Fibroblast of villous mesenchyme (primary cell): Measurements from ENCODE around the gene PPARA. TPM values are rescaled to one million over a fixed set of nuclear protein-coding genes. Genes with fewer than 3 reads are reported as not detected.

Source experiments
- DNase-seq: peaks from one replicate; pipeline ENCODE4 v3.0.0-alpha.2; 2010; ENCODE audit warnings: low read depth
- H3K4me3 ChIP-seq: 2 replicates; pipeline ENCODE4 v1.5.1; 2011; ENCODE audit warnings: low read depth, mild to moderate bottlenecking, low read length
- total RNA-seq: library from RNA; depleted of rRNA; stranded (reverse); fragments of >200 nt; gene quantifications from 2 replicates; pipeline ENCODE4 v1.2.3, GENCODE V29; 2012
- TF ChIP-seq, protein P1 (sequence below): IDR thresholded peaks from 2 replicates; pipeline ENCODE4 v1.5.1; 2012; ENCODE audit warnings: low read depth, mild to moderate bottlenecking, low read length; ENCODE audit not compliant: insufficient read depth

Gene PPARA
- total RNA-seq, 1 donor, result 14.2 TPM

DNA sequence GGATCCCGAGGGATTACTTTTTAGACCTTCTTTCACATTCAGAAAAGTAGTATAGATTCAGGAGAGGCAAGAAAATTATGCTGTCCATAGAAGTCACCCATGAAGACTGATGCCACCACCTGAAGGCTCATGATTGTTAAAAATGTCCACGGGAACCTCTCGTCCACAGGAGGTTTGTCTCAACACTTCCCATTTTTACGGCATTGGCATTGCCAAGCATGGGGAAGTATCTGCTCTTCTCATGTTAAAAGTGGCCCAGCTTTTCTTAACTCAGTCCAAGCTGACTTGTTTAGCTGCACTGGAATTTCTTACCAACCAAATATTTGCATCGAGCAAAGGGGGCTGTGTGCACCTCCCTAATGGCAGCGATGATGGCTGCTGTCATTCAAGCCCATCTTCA lies 90.2 kb downstream of the PPARA start:
- H3K4me3 ChIP-seq, result no peak overlapping the region
- TF ChIP-seq, protein P1, sequence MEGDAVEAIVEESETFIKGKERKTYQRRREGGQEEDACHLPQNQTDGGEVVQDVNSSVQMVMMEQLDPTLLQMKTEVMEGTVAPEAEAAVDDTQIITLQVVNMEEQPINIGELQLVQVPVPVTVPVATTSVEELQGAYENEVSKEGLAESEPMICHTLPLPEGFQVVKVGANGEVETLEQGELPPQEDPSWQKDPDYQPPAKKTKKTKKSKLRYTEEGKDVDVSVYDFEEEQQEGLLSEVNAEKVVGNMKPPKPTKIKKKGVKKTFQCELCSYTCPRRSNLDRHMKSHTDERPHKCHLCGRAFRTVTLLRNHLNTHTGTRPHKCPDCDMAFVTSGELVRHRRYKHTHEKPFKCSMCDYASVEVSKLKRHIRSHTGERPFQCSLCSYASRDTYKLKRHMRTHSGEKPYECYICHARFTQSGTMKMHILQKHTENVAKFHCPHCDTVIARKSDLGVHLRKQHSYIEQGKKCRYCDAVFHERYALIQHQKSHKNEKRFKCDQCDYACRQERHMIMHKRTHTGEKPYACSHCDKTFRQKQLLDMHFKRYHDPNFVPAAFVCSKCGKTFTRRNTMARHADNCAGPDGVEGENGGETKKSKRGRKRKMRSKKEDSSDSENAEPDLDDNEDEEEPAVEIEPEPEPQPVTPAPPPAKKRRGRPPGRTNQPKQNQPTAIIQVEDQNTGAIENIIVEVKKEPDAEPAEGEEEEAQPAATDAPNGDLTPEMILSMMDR, result no peak
- DNase-seq, result no peak

DNA sequence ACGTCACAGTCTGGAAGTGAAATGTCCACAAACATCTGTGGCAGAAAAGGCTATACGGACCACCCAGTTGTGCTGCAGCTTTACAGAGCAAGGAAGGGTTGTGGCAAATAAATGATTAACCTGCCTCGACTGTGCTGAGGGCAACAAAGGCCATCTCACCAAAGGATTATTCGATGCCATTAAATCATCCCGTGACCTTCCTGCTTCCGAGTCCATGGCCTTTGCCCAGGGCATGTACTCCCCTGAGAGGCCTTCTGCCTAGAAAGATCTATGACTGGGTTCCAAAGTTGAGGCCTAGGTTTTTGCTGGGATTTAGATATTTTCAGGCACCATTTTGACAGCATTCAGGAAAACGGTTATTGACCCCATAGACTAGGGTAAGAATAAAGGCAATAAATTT lies 90.6 kb downstream of the PPARA start:
- TF ChIP-seq, protein P1, result no peak
- no peak for DNase-seq
- no peak overlapping the region for H3K4me3 ChIP-seq

DNA sequence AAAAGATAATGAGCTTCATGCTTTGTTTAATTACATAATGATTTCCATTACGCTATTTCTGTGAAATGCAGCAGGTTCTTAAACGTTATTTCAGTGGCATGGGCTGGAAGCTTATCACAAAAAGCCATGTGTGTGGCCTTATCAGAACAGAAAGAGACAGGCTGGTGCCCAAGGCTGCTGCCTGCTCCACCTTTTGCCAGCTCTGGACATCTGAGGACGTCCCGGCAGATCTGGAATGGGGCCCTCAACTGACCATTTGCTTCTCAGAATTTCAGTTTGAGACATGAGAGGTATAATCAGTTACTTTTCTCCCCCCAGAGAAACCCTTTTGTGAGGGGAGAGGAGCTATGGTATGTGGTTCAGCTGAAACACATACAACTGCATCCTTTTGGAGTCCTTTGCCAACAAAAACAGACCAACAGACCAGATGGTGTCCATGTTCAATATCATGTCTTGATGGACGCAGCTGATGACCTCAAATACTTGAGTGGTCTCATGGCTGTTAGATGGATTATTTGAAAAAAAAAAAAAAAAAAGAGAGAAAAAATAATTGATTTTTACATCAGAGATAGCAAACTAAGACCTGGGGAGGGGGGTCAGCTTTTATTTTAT lies 91.2 kb downstream of the PPARA start:
- no peak overlapping the region for H3K4me3 ChIP-seq
- TF ChIP-seq, protein P1, result no peak
- no peak for DNase-seq

DNA sequence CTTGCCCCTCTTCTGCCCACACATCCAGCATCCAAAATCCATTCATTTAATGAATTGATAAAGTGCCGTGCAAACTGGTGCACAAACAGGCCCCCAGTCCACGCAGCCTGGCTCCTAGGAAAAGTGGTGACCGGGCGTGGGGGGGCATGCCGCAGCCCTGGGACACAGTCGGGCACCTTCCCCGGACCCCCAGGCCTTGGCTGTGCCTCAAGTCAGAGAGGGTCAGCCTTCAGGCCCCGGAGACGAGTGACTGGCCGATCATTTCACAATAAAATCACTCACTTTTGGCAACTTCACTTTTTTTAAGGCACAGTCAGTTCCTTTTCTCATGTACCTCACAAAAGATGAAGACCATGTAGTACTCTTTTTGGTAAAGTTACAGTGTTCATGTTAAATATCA lies 91.8 kb downstream of the PPARA start:
- no peak overlapping the region for H3K4me3 ChIP-seq
- no peak for DNase-seq
- TF ChIP-seq, protein P1, result no peak

DNA sequence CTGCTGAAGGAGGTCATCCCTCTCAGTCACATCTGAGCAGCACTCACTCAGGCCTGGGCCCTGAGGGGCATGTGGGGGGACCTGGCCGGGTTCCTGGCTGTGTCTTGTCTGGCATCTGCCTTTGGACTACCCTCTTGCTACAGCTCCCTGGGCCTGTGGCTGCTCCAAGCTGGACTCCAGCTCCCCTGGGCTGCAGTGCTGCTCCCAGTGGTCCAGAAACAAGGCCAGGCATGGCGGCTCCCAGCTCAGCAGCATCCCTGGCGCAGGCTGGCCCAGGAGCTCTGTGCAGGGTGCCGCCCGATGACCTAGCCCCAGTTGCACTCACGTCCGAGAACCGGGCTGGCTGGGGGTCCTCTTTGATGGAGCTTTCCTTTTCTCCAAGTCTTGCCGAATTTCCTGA lies 94.4 kb downstream of the PPARA start:
- no peak overlapping the region for H3K4me3 ChIP-seq
- DNase-seq, result no peak
- TF ChIP-seq, protein P1, result no peak

DNA sequence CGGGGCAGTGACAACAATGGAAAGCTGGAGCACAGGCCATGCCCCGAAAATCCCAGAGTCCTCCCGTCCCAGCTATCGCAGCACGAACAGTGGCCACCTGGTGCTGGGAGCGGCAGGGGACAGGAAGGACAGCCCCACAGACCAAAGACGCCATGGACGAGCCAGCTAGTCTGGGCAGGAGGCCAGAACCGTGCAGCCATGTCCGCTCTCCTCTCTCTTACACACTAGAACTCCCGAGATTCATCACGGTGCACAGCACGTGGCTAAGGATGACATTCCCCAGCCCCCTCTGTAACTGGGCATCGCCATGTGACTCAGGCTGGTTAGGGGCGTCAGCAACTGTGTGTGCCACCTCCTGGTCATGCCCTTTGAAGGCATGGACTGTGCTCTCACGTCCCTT lies 95.2 kb downstream of the PPARA start:
- no peak for DNase-seq
- TF ChIP-seq, protein P1, result no peak
- H3K4me3 ChIP-seq, result no peak overlapping the region

DNA sequence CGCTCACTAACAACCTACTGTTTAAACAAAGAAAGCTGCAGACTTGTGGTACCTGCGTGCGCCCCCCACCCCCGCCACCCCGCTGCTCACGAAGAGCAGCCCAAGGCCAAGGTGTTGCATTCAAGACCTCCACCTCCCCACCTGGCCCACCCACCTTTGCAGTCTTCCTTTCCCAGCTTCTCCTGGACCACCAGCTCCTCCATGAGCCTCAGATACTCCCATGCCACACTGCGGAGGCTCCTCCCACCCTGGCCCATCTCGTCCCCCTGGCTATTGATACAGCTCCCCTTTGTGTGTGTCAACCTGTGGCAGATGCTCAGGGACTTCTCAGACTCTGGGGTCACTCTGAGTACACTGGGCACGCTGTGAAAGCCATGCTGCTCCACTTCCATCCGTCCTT lies 95.9 kb downstream of the PPARA start:
- DNase-seq, result no peak
- no peak overlapping the region for H3K4me3 ChIP-seq
- TF ChIP-seq, protein P1, result no peak
